NCI-H226 (cell line): ENCODE results near the gene WNT6.

Source experiments
- DNase-seq: peaks from one replicate; pipeline ENCODE4 v3.0.0-alpha.2; 2015

Gene WNT6

GRCh38 chr2:218895326-218895725 lies 35.7 kb downstream of the WNT6 start:
- peak; percentile 72 for DNase-seq

DNA sequence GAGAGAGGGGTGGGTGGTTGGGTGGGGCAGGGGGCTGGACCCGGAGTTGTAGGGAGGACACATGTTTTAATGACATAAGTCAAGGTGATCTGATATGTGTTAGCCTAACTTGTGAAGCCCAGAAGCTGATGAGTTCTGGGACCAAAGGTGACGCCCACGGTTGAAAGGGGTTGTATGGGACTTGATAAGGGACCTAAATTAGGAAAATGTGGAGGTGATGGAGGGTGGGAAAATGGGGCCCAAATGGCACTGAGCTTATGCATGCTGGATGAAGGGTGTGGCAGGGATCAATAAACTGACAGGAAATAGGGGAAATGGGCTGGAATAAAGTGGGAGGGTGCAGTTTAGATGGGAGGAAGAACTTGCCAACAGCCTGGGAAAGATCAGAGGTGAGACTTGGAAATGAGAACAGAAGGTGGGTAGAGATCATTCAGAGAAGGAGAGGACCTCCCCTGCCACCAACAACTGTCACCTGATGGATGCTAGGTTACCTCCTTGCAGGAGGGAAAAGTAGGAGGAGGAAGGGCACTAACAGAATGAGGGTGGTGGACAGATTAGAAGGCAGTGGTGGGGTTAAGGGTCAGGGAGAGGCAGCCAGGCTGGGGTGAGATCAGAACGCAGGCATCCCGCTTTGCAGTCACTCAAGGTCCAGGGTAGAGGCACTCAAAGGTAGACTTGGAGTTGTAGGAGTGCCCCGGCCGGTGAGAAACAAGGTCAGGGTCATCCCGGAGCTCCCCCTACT lies 36.3 kb downstream of the WNT6 start:
- peak; percentile 73 for DNase-seq

- DNase-seq = peak; percentile 93
Observed at GRCh38 chr2:218896501-218897393, 37.1 kb downstream of the WNT6 start.

GRCh38 chr2:218897394-218898108 lies 37.9 kb downstream of the WNT6 start:
- DNase-seq = peak; percentile 19

- DNase-seq = peak; percentile 26
Observed at GRCh38 chr2:218898109-218898878, 38.7 kb downstream of the WNT6 start.

- DNase-seq = no peak
Observed at GRCh38 chr2:218899147-218899546, 39.5 kb downstream of the WNT6 start.

DNA sequence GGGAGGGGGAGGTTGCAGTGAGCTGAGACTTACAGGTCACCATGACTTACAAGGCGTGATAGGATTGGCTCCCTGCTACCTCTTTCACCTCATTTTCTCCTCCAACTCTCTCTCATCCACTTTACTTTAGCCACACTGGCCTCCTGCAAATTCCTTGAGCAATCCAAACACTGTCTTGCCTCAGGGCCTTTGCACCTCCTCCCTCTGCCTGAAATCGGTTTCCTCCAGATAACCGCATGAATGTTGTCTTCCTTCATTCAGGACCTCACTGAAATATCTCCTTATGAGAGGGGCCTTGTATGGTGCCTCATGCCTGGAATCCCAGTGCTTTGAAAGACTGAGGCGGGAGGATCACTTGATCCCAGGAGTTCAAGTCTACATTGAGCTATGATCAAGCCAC lies 42.8 kb downstream of the WNT6 start:
- no peak for DNase-seq

DNA sequence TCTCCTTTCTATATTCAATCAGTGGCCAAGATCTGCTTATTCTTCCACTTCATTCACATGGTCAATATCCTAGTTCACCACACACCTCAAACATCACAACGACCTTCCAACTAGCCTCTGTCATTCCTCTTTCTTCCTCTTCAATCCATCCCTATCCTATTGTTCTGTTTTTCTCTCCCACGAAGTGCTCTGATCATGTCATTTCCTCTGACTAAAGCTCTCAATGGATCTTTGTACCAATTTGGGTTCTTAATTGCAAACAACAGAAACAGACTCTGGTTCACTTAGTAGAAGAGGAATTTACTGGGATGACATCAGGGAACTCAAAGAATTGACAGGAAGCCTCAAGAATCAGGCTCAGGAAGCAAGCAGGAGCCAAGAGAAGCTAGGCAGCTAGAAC lies 44.6 kb downstream of the WNT6 start:
- DNase-seq = no peak

DNA sequence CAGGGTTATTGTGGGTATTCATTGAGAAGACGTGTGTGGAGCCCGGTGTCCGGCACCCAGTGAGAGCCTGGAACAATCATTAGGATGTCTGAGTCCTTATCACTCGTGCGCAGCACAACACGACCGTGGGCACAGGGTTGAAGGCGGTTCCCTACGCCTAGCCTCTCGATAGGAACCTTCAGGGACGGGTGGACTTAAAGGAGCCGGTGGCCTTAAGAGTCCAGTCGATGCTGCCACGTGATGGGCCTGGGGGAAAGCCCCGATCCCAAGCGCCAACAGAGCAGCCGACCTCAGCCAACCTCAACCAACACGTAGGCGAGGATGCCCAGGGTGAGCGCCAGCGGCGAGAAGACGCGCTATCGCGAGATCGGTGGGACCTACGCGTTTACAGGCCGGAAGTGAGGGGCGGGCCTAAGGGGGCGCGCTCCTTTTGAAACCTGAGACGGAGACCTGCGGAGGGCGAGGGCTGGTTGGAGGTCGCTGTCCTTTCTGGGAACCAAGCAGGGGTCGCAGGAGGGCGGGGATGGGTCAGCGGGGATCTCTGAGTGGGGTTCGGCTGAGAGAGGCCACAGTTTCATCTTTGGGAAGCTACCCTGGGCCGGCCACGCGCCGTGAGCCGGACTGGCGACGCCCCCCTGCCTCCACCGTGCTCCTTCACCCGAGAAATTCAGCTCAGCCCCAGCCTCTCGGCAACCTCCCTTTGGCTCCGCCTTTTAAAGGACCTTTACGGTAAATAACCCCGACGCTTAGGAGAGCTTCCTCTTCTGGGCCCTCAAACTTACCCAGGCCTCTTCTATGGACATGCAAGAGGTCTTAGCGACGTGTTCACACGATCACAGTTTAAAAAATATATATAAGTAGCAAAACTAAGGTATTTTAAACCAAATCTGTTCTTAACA lies 49.4 kb downstream of the WNT6 start:
- DNase-seq = peak; percentile 81

DNA sequence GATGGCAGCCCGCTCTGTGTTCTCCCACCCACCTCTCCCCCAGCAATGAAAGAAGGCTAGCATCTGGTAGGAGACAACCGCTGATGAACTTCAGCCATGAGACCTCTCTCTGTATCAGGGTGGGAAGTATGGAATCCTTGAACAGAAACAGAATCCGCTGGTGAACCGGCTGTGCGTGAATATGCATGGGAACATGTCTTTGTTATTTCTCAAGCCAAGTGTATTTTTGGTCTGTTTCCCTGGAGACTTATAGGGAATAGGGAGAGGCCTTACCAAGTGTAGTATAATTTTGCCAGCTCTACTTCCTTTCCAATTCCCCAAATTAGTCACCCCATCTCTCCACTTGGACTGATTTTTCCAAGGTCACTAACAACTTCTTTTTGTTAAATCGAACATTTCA lies 51.1 kb downstream of the WNT6 start:
- DNase-seq = no peak

- DNase-seq = no peak
Observed at GRCh38 chr2:218920504-218920903, 60.9 kb downstream of the WNT6 start.
